ENCODE results near the gene POLR2A.
"Not testable (repeated sequence)": the region's sequence is repeated elsewhere in the genome, so short reads cannot be mapped to it uniquely, and the experiment has no call there.

Gene POLR2A

DNA sequence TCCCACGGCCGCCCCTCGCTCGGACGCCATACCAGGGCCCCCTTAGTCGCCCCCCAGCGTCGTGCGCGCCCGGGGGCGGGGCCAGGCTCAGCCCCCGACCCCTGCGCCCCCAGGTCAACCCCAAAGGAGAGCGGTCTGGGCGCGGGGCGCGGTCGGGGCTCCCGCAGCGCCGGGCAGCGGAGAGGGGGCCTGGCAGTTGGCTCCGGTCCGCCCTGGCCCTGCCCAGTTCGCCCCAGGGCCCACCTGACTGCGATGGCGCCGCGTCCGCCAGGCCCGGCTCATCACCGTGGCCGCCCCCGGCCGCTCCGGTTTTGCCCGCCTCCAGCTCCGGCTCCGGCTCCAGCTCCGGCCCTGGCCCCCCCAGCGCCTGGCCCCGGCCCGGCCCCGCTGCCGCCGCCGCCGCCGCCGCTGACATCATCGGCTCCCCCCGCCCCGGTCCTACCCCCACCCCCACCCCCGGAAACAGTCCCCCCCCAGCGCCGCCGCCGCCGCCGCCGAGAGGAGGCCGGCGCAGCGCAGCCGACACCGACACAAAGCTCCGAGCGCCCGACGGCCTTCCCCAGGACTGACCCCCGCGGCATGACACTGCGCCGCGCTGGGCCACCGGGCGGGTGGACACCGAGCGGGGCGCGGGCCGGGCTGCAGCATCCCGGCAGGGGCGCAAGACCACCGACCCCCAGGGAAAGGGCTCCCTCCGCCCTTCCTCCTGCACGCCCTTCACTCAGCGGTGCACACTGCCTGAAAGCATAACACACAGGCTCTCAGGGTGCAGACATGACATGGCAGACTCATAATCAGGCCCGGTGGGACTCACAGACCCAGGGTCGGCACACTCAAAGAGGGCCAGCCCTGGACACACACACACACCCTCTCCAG, 4.7 kb upstream of the POLR2A start, which contains the start of gene ZBTB4:
Gene ZBTB4, minus strand, starts transcription at position 419 of the 876 bp plus-strand sequence. CDS start 12,830 bp downstream, outside the sequence.
- H3K27me3 ChIP-seq (ENCODE audit: control insufficient read depth in 1 of 2, insufficient read depth in 2 of 2, low read length in 2 of 2): no peaks in the 10 kb centered on the region
- H3K9me3 ChIP-seq (ENCODE audit: control insufficient read depth in 1 of 2, low read length in 2 of 2): no peaks in the 10 kb centered on the region
- H3K9ac ChIP-seq (ENCODE audit: low read depth in 1 of 2, low read length in 2 of 2): peak within 1 kb of the TSS; percentile 90 to 94
- peak within 1 kb of the TSS; percentile 81 to 85 for H3K4me3 ChIP-seq (ENCODE audit: low read depth in 1 of 2, low read length in 2 of 2)
- peaks cover 36 to 39% of the 10 kb centered on the region in 2 donors for H3K4me1 ChIP-seq (ENCODE audit: control insufficient read depth in 1 of 2, insufficient read depth in 2 of 2, low read length in 2 of 2)
- peak within 1 kb of the TSS; percentile 94 for H3K27ac ChIP-seq (ENCODE audit: low read depth, low read length)
- no peaks in the 10 kb centered on the region for H3K36me3 ChIP-seq (ENCODE audit: control insufficient read depth in 1 of 2, insufficient read depth in 2 of 2, low read length in 2 of 2)

DNA sequence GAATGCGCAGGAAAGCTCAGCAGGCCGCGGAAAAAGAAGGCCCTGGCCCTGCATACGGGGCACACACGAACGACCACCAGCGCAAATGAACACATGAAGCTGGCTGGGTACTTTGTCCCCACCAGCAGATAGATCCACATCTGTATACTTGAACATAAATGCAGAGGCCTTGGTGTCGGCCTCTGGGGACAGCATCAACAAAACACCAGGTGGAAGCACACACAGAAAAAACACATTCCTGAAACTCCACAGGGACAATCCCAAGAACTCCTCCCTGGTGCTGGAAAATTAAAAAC, 4.1 kb upstream of the POLR2A start:
- H3K9ac ChIP-seq (ENCODE audit: low read depth in 1 of 2, low read length in 2 of 2): peak overlapping the region; percentile 90 to 94
- H3K9me3 ChIP-seq (ENCODE audit: control insufficient read depth in 1 of 2, low read length in 2 of 2): no peaks in the 10 kb centered on the region
- H3K27ac ChIP-seq (ENCODE audit: low read depth, low read length): peak overlapping the region; percentile 94
- H3K36me3 ChIP-seq (ENCODE audit: control insufficient read depth in 1 of 2, insufficient read depth in 2 of 2, low read length in 2 of 2): no peaks in the 10 kb centered on the region
- H3K27me3 ChIP-seq (ENCODE audit: control insufficient read depth in 1 of 2, insufficient read depth in 2 of 2, low read length in 2 of 2): no peaks in the 10 kb centered on the region
- peaks cover 36 to 39% of the 10 kb centered on the region in 2 donors for H3K4me1 ChIP-seq (ENCODE audit: control insufficient read depth in 1 of 2, insufficient read depth in 2 of 2, low read length in 2 of 2)
- H3K4me3 ChIP-seq (ENCODE audit: low read depth in 1 of 2, low read length in 2 of 2): peak overlapping the region; percentile 80 to 85

DNA sequence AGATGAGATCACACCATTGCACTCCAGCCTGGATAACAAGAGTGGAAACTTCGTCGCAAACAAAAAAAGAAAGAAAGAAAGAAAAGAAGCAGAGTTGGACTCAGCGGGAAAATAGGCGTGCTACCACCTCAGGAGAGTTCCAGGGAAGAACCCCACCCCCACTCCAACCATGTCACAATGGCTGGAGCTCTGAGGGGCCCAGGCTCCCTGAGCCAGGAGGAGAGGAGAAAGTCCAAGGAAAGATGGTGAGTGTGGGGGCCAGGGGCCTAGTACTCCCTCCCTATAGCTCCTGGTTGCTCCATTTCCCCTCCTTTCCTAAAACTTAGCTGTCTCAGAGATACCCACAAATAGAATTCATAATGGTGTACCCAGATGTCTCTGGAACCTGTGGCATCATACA, 2.9 kb upstream of the POLR2A start, which contains the start of gene SLC35G6:
Gene SLC35G6, plus strand, starts transcription at position 172 of the 400 bp plus-strand sequence. Its CDS starts 71 bp downstream, at position 243.
- not testable (repeated sequence) for H3K27me3 ChIP-seq (ENCODE audit: control insufficient read depth in 1 of 2, insufficient read depth in 2 of 2, low read length in 2 of 2); H3K4me3 ChIP-seq (ENCODE audit: low read depth in 1 of 2, low read length in 2 of 2); H3K27ac ChIP-seq (ENCODE audit: low read depth, low read length); H3K9me3 ChIP-seq (ENCODE audit: control insufficient read depth in 1 of 2, low read length in 2 of 2); H3K36me3 ChIP-seq (ENCODE audit: control insufficient read depth in 1 of 2, insufficient read depth in 2 of 2, low read length in 2 of 2)
- Histone ChIP-seq H3K4me1 (ENCODE audit: control insufficient read depth in 1 of 2, insufficient read depth in 2 of 2, low read length in 2 of 2) (peaks cover 35 to 50% of the 10 kb centered on the region in 2 donors), H3K9ac (ENCODE audit: low read depth in 1 of 2, low read length in 2 of 2) (peak within 1 kb of the TSS in 1 of 2 donors; percentile 90)

DNA sequence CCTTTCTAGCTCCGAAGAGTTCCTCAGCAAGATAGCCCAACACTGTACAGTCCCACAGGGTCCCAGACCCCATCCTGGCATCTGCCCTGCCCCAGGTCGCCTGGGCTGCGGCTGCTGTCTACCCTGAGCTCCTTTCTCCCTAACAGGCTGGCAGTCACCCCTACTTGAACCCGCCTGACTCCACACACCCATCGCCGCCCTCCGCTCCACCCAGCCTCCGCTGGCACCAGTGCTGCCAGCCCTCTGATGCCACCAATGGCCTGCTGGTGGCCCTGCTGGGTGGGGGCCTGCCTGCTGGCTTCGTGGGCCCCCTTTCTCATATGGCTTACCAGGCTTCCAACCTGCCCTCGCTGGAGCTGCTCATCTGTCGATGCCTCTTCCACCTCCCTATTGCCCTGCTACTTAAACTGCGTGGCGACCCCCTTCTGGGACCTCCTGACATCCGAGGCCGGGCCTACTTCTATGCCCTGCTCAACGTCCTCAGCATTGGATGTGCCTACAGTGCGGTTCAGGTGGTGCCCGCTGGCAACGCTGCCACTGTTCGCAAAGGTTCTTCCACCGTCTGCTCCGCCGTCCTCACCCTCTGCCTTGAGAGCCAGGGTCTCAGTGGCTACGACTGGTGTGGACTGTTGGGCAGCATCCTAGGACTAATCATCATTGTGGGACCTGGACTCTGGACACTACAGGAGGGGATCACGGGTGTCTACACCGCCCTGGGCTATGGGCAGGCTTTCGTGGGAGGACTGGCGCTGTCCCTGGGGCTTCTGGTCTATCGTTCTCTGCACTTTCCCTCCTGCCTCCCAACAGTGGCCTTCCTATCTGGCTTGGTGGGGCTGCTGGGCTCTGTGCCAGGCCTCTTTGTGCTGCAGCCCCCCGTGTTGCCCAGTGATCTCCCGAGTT, 2.1 kb upstream of the POLR2A start:
- not testable (repeated sequence) for H3K9ac ChIP-seq (ENCODE audit: low read depth in 1 of 2, low read length in 2 of 2); H3K4me3 ChIP-seq (ENCODE audit: low read depth in 1 of 2, low read length in 2 of 2); H3K27ac ChIP-seq (ENCODE audit: low read depth, low read length)

DNA sequence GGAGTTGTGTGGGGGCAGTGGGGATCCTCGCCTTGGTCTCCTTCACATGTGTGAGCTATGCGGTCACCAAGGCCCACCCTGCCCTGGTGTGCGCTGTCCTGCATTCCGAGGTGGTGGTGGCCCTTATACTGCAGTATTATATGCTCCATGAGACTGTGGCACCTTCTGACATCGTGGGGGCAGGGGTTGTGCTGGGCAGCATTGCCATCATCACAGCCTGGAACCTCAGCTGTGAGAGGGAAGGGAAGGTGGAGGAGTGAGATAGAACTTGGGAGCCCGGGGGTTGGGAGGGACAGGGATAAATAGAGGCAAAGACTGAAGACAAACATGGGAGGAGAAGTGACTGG, 1.5 kb upstream of the POLR2A start:
- not testable (repeated sequence) for H3K27me3 ChIP-seq (ENCODE audit: control insufficient read depth in 1 of 2, insufficient read depth in 2 of 2, low read length in 2 of 2); H3K9me3 ChIP-seq (ENCODE audit: control insufficient read depth in 1 of 2, low read length in 2 of 2); H3K36me3 ChIP-seq (ENCODE audit: control insufficient read depth in 1 of 2, insufficient read depth in 2 of 2, low read length in 2 of 2)
- Histone ChIP-seq H3K9ac (ENCODE audit: low read depth in 1 of 2, low read length in 2 of 2) (peak overlapping the region; percentile 98 to 99), H3K27ac (ENCODE audit: low read depth, low read length) (peak overlapping the region; percentile 99), H3K4me1 (ENCODE audit: control insufficient read depth in 1 of 2, insufficient read depth in 2 of 2, low read length in 2 of 2) (peaks cover 30 to 51% of the 10 kb centered on the region in 2 donors), H3K4me3 (ENCODE audit: low read depth in 1 of 2, low read length in 2 of 2) (peak overlapping the region; percentile 92 to 94)

More for the DNA sequence above, 2.1 kb upstream of the POLR2A start:
- H3K36me3 ChIP-seq (ENCODE audit: control insufficient read depth in 1 of 2, insufficient read depth in 2 of 2, low read length in 2 of 2); H3K9me3 ChIP-seq (ENCODE audit: control insufficient read depth in 1 of 2, low read length in 2 of 2); H3K27me3 ChIP-seq (ENCODE audit: control insufficient read depth in 1 of 2, insufficient read depth in 2 of 2, low read length in 2 of 2): not testable (repeated sequence)
- H3K4me1 ChIP-seq (ENCODE audit: control insufficient read depth in 1 of 2, insufficient read depth in 2 of 2, low read length in 2 of 2): peaks cover 30 to 51% of the 10 kb centered on the region in 2 donors

DNA sequence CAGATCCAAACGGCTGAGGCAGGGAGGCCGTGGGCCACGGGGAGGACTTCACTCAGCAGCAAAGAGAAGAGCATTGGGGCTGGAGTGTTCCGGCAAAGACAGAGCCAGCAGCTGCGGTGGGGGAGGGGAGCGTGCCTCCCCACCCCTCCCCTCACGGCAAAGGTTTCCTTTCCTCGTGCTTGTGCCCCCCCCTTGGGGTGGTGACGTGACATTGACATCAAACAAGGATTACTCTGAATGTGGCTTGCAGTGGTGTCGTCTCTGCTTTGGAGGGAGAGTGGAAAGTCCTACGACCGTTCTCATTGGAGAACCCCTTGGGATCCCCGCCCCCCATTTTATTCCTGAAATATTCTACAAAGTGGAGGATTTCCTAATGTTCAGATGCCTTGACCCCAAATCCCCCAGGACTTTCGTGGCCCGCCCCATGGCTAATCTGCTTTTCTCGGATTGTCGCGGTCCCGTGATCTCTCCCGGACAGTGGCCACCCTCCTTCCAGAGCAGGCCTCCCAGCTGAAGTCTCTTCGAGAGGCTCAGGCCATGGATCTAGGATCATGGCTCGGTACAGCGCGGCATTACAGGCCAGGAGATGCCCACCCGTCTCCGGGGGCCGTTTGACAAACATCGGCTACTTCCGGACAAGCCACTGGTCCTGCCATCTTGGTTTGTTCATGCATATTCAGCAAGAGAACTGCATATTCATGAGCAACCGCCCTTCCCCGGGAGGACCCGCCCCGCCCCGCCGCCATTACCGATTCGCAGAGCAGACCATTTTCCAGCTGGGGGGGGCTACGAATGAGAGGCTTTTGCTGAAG, 705 bp upstream of the POLR2A start:
- peak overlapping the region; percentile 98 to 99 for H3K9ac ChIP-seq (ENCODE audit: low read depth in 1 of 2, low read length in 2 of 2)
- H3K36me3 ChIP-seq (ENCODE audit: control insufficient read depth in 1 of 2, insufficient read depth in 2 of 2, low read length in 2 of 2): no peaks in the 10 kb centered on the region
- H3K27me3 ChIP-seq (ENCODE audit: control insufficient read depth in 1 of 2, insufficient read depth in 2 of 2, low read length in 2 of 2): no peaks in the 10 kb centered on the region
- H3K27ac ChIP-seq (ENCODE audit: low read depth, low read length): peak overlapping the region; percentile 99
- H3K4me3 ChIP-seq (ENCODE audit: low read depth in 1 of 2, low read length in 2 of 2): peak overlapping the region; percentile 92 to 94
- H3K9me3 ChIP-seq (ENCODE audit: control insufficient read depth in 1 of 2, low read length in 2 of 2): no peaks in the 10 kb centered on the region
- peaks cover 25 to 46% of the 10 kb centered on the region in 2 donors for H3K4me1 ChIP-seq (ENCODE audit: control insufficient read depth in 1 of 2, insufficient read depth in 2 of 2, low read length in 2 of 2)

DNA sequence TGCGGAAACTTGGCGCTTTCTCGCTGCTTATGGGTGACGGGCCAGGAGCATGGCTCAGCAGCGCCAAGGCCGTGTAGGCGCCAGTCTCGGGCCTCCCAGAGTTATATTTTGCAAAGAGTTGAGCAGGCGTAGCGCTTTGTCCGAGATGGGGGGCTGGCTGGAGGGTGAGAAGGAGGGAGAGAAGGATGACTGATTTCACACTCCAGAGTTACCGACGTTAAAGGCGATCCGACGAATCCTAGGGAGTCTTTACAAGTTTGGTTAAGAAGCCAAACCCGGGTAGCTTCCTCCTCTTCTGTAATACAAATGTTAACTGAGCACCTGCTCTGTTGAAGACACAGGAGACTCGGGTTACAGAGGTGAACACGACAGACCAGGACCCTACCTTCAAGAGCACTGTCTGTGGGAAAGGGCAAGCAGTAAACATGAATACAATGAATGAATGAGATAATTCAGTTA, 782 bp downstream of the POLR2A start:
- Histone ChIP-seq H3K4me1 (ENCODE audit: control insufficient read depth in 1 of 2, insufficient read depth in 2 of 2, low read length in 2 of 2) (peaks cover 24 to 43% of the 10 kb centered on the region in 2 donors), H3K9me3 (ENCODE audit: control insufficient read depth in 1 of 2, low read length in 2 of 2) (no peaks in the 10 kb centered on the region), H3K36me3 (ENCODE audit: control insufficient read depth in 1 of 2, insufficient read depth in 2 of 2, low read length in 2 of 2) (no peaks in the 10 kb centered on the region), H3K9ac (ENCODE audit: low read depth in 1 of 2, low read length in 2 of 2) (peak overlapping the region; percentile 83 to 95), H3K27ac (ENCODE audit: low read depth, low read length) (peak overlapping the region; percentile 70), H3K27me3 (ENCODE audit: control insufficient read depth in 1 of 2, insufficient read depth in 2 of 2, low read length in 2 of 2) (no peaks in the 10 kb centered on the region), H3K4me3 (ENCODE audit: low read depth in 1 of 2, low read length in 2 of 2) (peak overlapping the region; percentile 88 to 94)

DNA sequence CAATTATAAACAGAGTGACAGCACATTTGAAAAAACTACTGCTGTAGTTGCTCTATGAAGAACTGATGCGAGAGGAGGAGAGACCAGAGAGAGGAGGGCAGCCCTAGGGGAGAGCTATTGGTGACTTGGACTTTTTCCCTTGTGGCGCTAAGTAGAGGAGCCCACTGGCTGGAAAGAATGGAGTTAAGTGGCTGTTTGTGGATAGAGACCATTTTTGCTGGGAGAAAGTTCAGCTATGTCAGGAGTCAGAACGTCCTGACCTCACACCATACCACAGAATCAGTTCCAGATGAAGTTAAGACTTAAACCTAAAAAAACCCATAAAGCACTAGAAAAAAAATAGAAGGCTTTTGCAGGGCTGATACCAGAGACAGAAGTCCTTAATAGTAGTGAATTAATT, 2.0 kb downstream of the POLR2A start:
- Histone ChIP-seq H3K9ac (ENCODE audit: low read depth in 1 of 2, low read length in 2 of 2) (peak overlapping the region; percentile 30 to 39), H3K9me3 (ENCODE audit: control insufficient read depth in 1 of 2, low read length in 2 of 2) (no peaks in the 10 kb centered on the region), H3K4me1 (ENCODE audit: control insufficient read depth in 1 of 2, insufficient read depth in 2 of 2, low read length in 2 of 2) (peaks cover 28 to 46% of the 10 kb centered on the region in 2 donors), H3K27ac (ENCODE audit: low read depth, low read length) (no peak overlapping the region), H3K36me3 (ENCODE audit: control insufficient read depth in 1 of 2, insufficient read depth in 2 of 2, low read length in 2 of 2) (no peaks in the 10 kb centered on the region), H3K4me3 (ENCODE audit: low read depth in 1 of 2, low read length in 2 of 2) (peak overlapping the region; percentile 55 to 88), H3K27me3 (ENCODE audit: control insufficient read depth in 1 of 2, insufficient read depth in 2 of 2, low read length in 2 of 2) (no peaks in the 10 kb centered on the region)

DNA sequence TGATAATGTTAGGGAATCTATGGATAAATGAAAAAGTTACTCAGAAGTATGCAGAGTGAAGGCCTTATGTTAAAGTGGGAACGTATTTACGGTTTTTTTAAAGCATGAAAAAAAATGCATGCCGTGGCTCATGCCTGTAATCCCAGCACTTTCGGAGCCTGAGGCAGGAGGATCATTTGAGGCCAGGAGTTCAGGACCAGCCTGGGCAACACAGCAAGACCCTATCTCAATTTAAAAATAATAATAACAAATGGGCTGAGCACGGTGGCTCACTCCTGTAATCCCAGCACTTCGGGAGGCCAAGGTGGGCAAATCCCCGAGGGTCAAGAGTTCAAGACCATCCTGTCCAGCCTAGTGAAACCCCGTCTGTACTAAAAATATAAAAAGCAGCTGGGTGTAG, 6.0 kb downstream of the POLR2A start:
- Histone ChIP-seq H3K4me1 (ENCODE audit: control insufficient read depth in 1 of 2, insufficient read depth in 2 of 2, low read length in 2 of 2) (peaks cover 48 to 54% of the 10 kb centered on the region in 2 donors), H3K9ac (ENCODE audit: low read depth in 1 of 2, low read length in 2 of 2) (no peak overlapping the region), H3K9me3 (ENCODE audit: control insufficient read depth in 1 of 2, low read length in 2 of 2) (no peaks in the 10 kb centered on the region), H3K36me3 (ENCODE audit: control insufficient read depth in 1 of 2, insufficient read depth in 2 of 2, low read length in 2 of 2) (peaks cover 3% of the 10 kb centered on the region in 2 donors), H3K27me3 (ENCODE audit: control insufficient read depth in 1 of 2, insufficient read depth in 2 of 2, low read length in 2 of 2) (no peaks in the 10 kb centered on the region), H3K4me3 (ENCODE audit: low read depth in 1 of 2, low read length in 2 of 2) (no peak overlapping the region), H3K27ac (ENCODE audit: low read depth, low read length) (no peak overlapping the region)

All from duodenal mucosa (tissue), 2 donors.